Stimulated activated CD4-positive, alpha-beta T cell treated with anti-CD3 and anti-CD28 coated beads, Interleukin-12 subunit alpha, Interleukin-12 subunit beta, amount 100 ng/mL, for 48 hours (primary cell): ENCODE results near the gene SLC12A3.

Experiments
- DNase-seq, 3 donors: peaks; one replicate each; pipeline ENCODE4 v3.0.0-alpha.2; 2020; ENCODE audit warnings: low read depth in 2 of 3, low spot score in 1 of 3

The SLC12A3 gene

GRCh38 chr16:56864960-56865359, at the start of gene SLC12A3:
Gene SLC12A3, plus strand, starts transcription at chr16:56865207. Its CDS starts 29 bp downstream, at chr16:56865236.
- no peak for DNase-seq

- no peak for DNase-seq
These were observed 49.3 kb upstream of the SLC12A3 start for GRCh38 chr16:56815721-56816120.

GRCh38 chr16:56817056-56817455, 48.0 kb upstream of the SLC12A3 start:
- DNase-seq: no peak

GRCh38 chr16:56817938-56818337, 47.1 kb upstream of the SLC12A3 start:
- DNase-seq: no peak

- no peak for DNase-seq
These were observed 41.8 kb upstream of the SLC12A3 start for GRCh38 chr16:56823081-56823733.

GRCh38 chr16:56824331-56824730, 40.7 kb upstream of the SLC12A3 start:
- DNase-seq: no peak

- DNase-seq: no peak
These were observed 40.2 kb upstream of the SLC12A3 start for GRCh38 chr16:56824804-56825203.

GRCh38 chr16:56825826-56826225, 39.2 kb upstream of the SLC12A3 start:
- DNase-seq: no peak

GRCh38 chr16:56828647-56829046, 36.4 kb upstream of the SLC12A3 start:
- no peak for DNase-seq

- DNase-seq: no peak
These were observed 34.3 kb upstream of the SLC12A3 start for GRCh38 chr16:56830669-56831068.

GRCh38 chr16:56832768-56833167, 32.2 kb upstream of the SLC12A3 start:
- no peak for DNase-seq

- DNase-seq: no peak
These were observed 31.6 kb upstream of the SLC12A3 start for GRCh38 chr16:56833243-56833970.

GRCh38 chr16:56835320-56835719, 29.7 kb upstream of the SLC12A3 start:
- no peak for DNase-seq

- DNase-seq: no peak
These were observed 28.4 kb upstream of the SLC12A3 start for GRCh38 chr16:56836410-56837230.

GRCh38 chr16:56838622-56839337, 26.2 kb upstream of the SLC12A3 start:
- DNase-seq: no peak

- no peak for DNase-seq
These were observed 23.8 kb upstream of the SLC12A3 start for GRCh38 chr16:56841233-56841632.

- no peak for DNase-seq
These were observed 23.3 kb upstream of the SLC12A3 start for GRCh38 chr16:56841659-56842058.

GRCh38 chr16:56842133-56842532, 22.9 kb upstream of the SLC12A3 start:
- DNase-seq: no peak

- no peak for DNase-seq
These were observed 21.0 kb upstream of the SLC12A3 start for GRCh38 chr16:56844056-56844455.

GRCh38 chr16:56847173-56847910, 17.7 kb upstream of the SLC12A3 start:
- DNase-seq: no peak
